ENCODE results near the gene TAF1A. TPM values are rescaled to one million over a fixed set of nuclear protein-coding genes. Genes with fewer than 3 reads are reported as not detected.

Gene TAF1A
- total and polyA plus RNA-seq, 5 donors from 2014 or later = 2.8 to 5.9 (median 4.0) TPM

- no peak for ATAC-seq (ENCODE audit: low read depth in 2 of 2)
- Histone ChIP-seq H3K4me3 (ENCODE audit: low read depth, low read length) (no peak overlapping the region), H3K27ac (ENCODE audit: insufficient read depth, low read length, poor library complexity, severe bottlenecking) (no peak overlapping the region), H3K36me3 (ENCODE audit: control insufficient read depth, insufficient read depth, low read length) (peaks cover 53% of the 10 kb centered on the region), H3K27me3 (ENCODE audit: control insufficient read depth, insufficient read depth, low read length) (no peaks in the 10 kb centered on the region), H3K4me1 (ENCODE audit: control insufficient read depth, insufficient read depth, low read length, poor library complexity, severe bottlenecking) (peaks cover 15% of the 10 kb centered on the region), H3K9me3 (ENCODE audit: control insufficient read depth in 2 of 2, low read length in 2 of 2) (no peaks in the 10 kb centered on the region)
- Mint-ChIP-seq H3K27ac (peak overlapping the region in 1 of 3 donors; percentile 74), H3K9me3 (no peaks in the 10 kb centered on the region), H3K27me3 (no peaks in the 10 kb centered on the region), H3K36me3 (peaks cover 42% of the 10 kb centered on the region), H3K4me3 (peak overlapping the region in 1 of 4 donors; percentile 62), H3K4me1 (peaks cover 21 to 38% (median 32%) of the 10 kb centered on the region in 4 donors)
- no peak for DNase-seq
These were observed 33.7 kb upstream of the TAF1A start for GRCh38 chr1:222623458-222623857.

GRCh38 chr1:222622765-222623164 lies 33.0 kb upstream of the TAF1A start:
- Histone ChIP-seq H3K9me3 (ENCODE audit: control insufficient read depth in 2 of 2, low read length in 2 of 2) (no peaks in the 10 kb centered on the region), H3K36me3 (ENCODE audit: control insufficient read depth, insufficient read depth, low read length) (peaks cover 46% of the 10 kb centered on the region), H3K27me3 (ENCODE audit: control insufficient read depth, insufficient read depth, low read length) (no peaks in the 10 kb centered on the region), H3K4me3 (ENCODE audit: low read depth, low read length) (no peak overlapping the region), H3K27ac (ENCODE audit: insufficient read depth, low read length, poor library complexity, severe bottlenecking) (no peak overlapping the region), H3K4me1 (ENCODE audit: control insufficient read depth, insufficient read depth, low read length, poor library complexity, severe bottlenecking) (peaks cover 15% of the 10 kb centered on the region)
- H3K9me3 Mint-ChIP-seq = no peaks in the 10 kb centered on the region
- no peak overlapping the region for H3K27ac Mint-ChIP-seq
- no peak for DNase-seq
- peaks cover 21 to 38% (median 31%) of the 10 kb centered on the region in 4 donors for H3K4me1 Mint-ChIP-seq
- H3K27me3 Mint-ChIP-seq = no peaks in the 10 kb centered on the region
- ATAC-seq (ENCODE audit: low read depth in 2 of 2) = no peak
- H3K36me3 Mint-ChIP-seq = peaks cover 36% of the 10 kb centered on the region
- peak overlapping the region in 1 of 4 donors; percentile 62 for H3K4me3 Mint-ChIP-seq

GRCh38 chr1:222620566-222620965 lies 30.8 kb upstream of the TAF1A start:
- Mint-ChIP-seq H3K9me3 (no peaks in the 10 kb centered on the region), H3K4me3 (peak overlapping the region in 3 of 4 donors; percentile 5 to 96 (median 96)), H3K27ac (peak overlapping the region in 1 of 3 donors; percentile 52), H3K36me3 (peaks cover 25% of the 10 kb centered on the region), H3K27me3 (peaks cover 17% of the 10 kb centered on the region), H3K4me1 (peaks cover 24 to 44% (median 35%) of the 10 kb centered on the region in 4 donors)
- H3K4me1 ChIP-seq (ENCODE audit: control insufficient read depth, insufficient read depth, low read length, poor library complexity, severe bottlenecking) = peaks cover 22% of the 10 kb centered on the region
- no peaks in the 10 kb centered on the region for H3K27me3 ChIP-seq (ENCODE audit: control insufficient read depth, insufficient read depth, low read length)
- no peaks in the 10 kb centered on the region for H3K9me3 ChIP-seq (ENCODE audit: control insufficient read depth in 2 of 2, low read length in 2 of 2)
- DNase-seq (no peak), ATAC-seq (ENCODE audit: low read depth in 2 of 2) (no peak)
- peaks cover 30% of the 10 kb centered on the region for H3K36me3 ChIP-seq (ENCODE audit: control insufficient read depth, insufficient read depth, low read length)
- no peak overlapping the region for H3K27ac ChIP-seq (ENCODE audit: insufficient read depth, low read length, poor library complexity, severe bottlenecking)
- no peak overlapping the region for H3K4me3 ChIP-seq (ENCODE audit: low read depth, low read length)

GRCh38 chr1:222618880-222619596 lies 29.3 kb upstream of the TAF1A start:
- peaks cover 20% of the 10 kb centered on the region for H3K36me3 Mint-ChIP-seq
- Histone ChIP-seq H3K9me3 (ENCODE audit: control insufficient read depth in 2 of 2, low read length in 2 of 2) (no peaks in the 10 kb centered on the region), H3K27me3 (ENCODE audit: control insufficient read depth, insufficient read depth, low read length) (peaks cover 15% of the 10 kb centered on the region), H3K27ac (ENCODE audit: insufficient read depth, low read length, poor library complexity, severe bottlenecking) (no peak overlapping the region), H3K36me3 (ENCODE audit: control insufficient read depth, insufficient read depth, low read length) (peaks cover 21% of the 10 kb centered on the region), H3K4me1 (ENCODE audit: control insufficient read depth, insufficient read depth, low read length, poor library complexity, severe bottlenecking) (peaks cover 22% of the 10 kb centered on the region), H3K4me3 (ENCODE audit: low read depth, low read length) (peak overlapping the region; percentile 65)
- peaks cover 32% of the 10 kb centered on the region for H3K27me3 Mint-ChIP-seq
- peak overlapping the region in 2 of 3 donors; percentile 85 to 90 for H3K27ac Mint-ChIP-seq
- ATAC-seq (ENCODE audit: low read depth in 2 of 2) = no peak
- peak in 1 of 3 donors; percentile 31 for DNase-seq
- H3K4me1 Mint-ChIP-seq = peaks cover 24 to 40% (median 35%) of the 10 kb centered on the region in 4 donors
- no peaks in the 10 kb centered on the region for H3K9me3 Mint-ChIP-seq
- peak overlapping the region; percentile 89 to 96 (median 93) for H3K4me3 Mint-ChIP-seq

- ATAC-seq (ENCODE audit: low read depth in 2 of 2) = peak; percentile 55 to 56
- Mint-ChIP-seq H3K36me3 (peaks cover 15% of the 10 kb centered on the region), H3K4me3 (peak within 1 kb of the TSS; percentile 92 to 97 (median 96)), H3K27me3 (peaks cover 40% of the 10 kb centered on the region), H3K4me1 (peaks cover 24 to 37% (median 33%) of the 10 kb centered on the region in 4 donors), H3K27ac (peak within 1 kb of the TSS; percentile 91 to 97 (median 95)), H3K9me3 (peaks cover 0 to 2% (median 0%) of the 10 kb centered on the region in 7 donors)
- peak; percentile 32 to 79 (median 46) for DNase-seq
- Histone ChIP-seq H3K36me3 (ENCODE audit: control insufficient read depth, insufficient read depth, low read length) (peaks cover 17% of the 10 kb centered on the region), H3K27ac (ENCODE audit: insufficient read depth, low read length, poor library complexity, severe bottlenecking) (peak within 1 kb of the TSS; percentile 75), H3K27me3 (ENCODE audit: control insufficient read depth, insufficient read depth, low read length) (peaks cover 23% of the 10 kb centered on the region), H3K4me1 (ENCODE audit: control insufficient read depth, insufficient read depth, low read length, poor library complexity, severe bottlenecking) (peaks cover 22% of the 10 kb centered on the region), H3K4me3 (ENCODE audit: low read depth, low read length) (peak within 1 kb of the TSS; percentile 65), H3K9me3 (ENCODE audit: control insufficient read depth in 2 of 2, low read length in 2 of 2) (no peaks in the 10 kb centered on the region)
These were observed 28.5 kb upstream of the TAF1A start, which contains the start of gene MIA3 for GRCh38 chr1:222618001-222618879. TSS of gene MIA3 (plus strand) at chr1:222618097. CDS start at chr1:222618111, 14 bp downstream.

GRCh38 chr1:222617367-222617951 lies 27.7 kb upstream of the TAF1A start:
- peaks cover 7% of the 10 kb centered on the region for H3K36me3 Mint-ChIP-seq
- DNase-seq = peak; percentile 87 to 95 (median 93)
- H3K4me1 ChIP-seq (ENCODE audit: control insufficient read depth, insufficient read depth, low read length, poor library complexity, severe bottlenecking) = peaks cover 22% of the 10 kb centered on the region
- H3K4me3 ChIP-seq (ENCODE audit: low read depth, low read length) = peak overlapping the region; percentile 56
- peaks cover 11% of the 10 kb centered on the region for H3K36me3 ChIP-seq (ENCODE audit: control insufficient read depth, insufficient read depth, low read length)
- H3K27me3 Mint-ChIP-seq = peaks cover 48% of the 10 kb centered on the region
- H3K9me3 ChIP-seq (ENCODE audit: control insufficient read depth in 2 of 2, low read length in 2 of 2) = peaks cover 0 to 1% of the 10 kb centered on the region in 2 experiments
- H3K9me3 Mint-ChIP-seq = peaks cover 0 to 2% (median 0%) of the 10 kb centered on the region in 7 donors
- peak; percentile 88 to 90 for ATAC-seq (ENCODE audit: low read depth in 2 of 2)
- peak overlapping the region; percentile 91 to 97 (median 95) for H3K27ac Mint-ChIP-seq
- peak overlapping the region; percentile 73 for H3K27ac ChIP-seq (ENCODE audit: insufficient read depth, low read length, poor library complexity, severe bottlenecking)
- peaks cover 23 to 33% (median 27%) of the 10 kb centered on the region in 4 donors for H3K4me1 Mint-ChIP-seq
- peak overlapping the region; percentile 92 to 97 (median 94) for H3K4me3 Mint-ChIP-seq
- peaks cover 30% of the 10 kb centered on the region for H3K27me3 ChIP-seq (ENCODE audit: control insufficient read depth, insufficient read depth, low read length)

- peaks cover 7% of the 10 kb centered on the region for H3K36me3 Mint-ChIP-seq
- H3K4me1 ChIP-seq (ENCODE audit: control insufficient read depth, insufficient read depth, low read length, poor library complexity, severe bottlenecking) = peaks cover 22% of the 10 kb centered on the region
- H3K4me3 Mint-ChIP-seq = peak overlapping the region; percentile 92 to 97 (median 94)
- H3K27ac Mint-ChIP-seq = peak overlapping the region in 2 of 3 donors; percentile 95 to 97
- peaks cover 0 to 2% of the 10 kb centered on the region in 2 experiments for H3K9me3 ChIP-seq (ENCODE audit: control insufficient read depth in 2 of 2, low read length in 2 of 2)
- H3K4me3 ChIP-seq (ENCODE audit: low read depth, low read length) = peak overlapping the region; percentile 56
- H3K27ac ChIP-seq (ENCODE audit: insufficient read depth, low read length, poor library complexity, severe bottlenecking) = no peak overlapping the region
- H3K4me1 Mint-ChIP-seq = peaks cover 23 to 33% (median 27%) of the 10 kb centered on the region in 4 donors
- no peak for DNase-seq
- ATAC-seq (ENCODE audit: low read depth in 2 of 2) = no peak
- peaks cover 5% of the 10 kb centered on the region for H3K36me3 ChIP-seq (ENCODE audit: control insufficient read depth, insufficient read depth, low read length)
- H3K27me3 ChIP-seq (ENCODE audit: control insufficient read depth, insufficient read depth, low read length) = peaks cover 32% of the 10 kb centered on the region
- H3K27me3 Mint-ChIP-seq = peaks cover 57% of the 10 kb centered on the region
- H3K9me3 Mint-ChIP-seq = peaks cover 0 to 2% (median 0%) of the 10 kb centered on the region in 7 donors
These were observed 26.8 kb upstream of the TAF1A start for GRCh38 chr1:222616525-222616924.
